ENCODE results near the gene MAPK7. TPM values are rescaled to one million over a fixed set of nuclear protein-coding genes. Genes with fewer than 3 reads are reported as not detected.

MAPK7 gene
- total and polyA plus RNA-seq, 2 of the 8 experiments (the other 6 are each of a cell fraction or from before 2014, with no cell fraction given), result 15.2 to 28.1 TPM

- ChIA-PET CTCF (ENCODE audit: partially characterized antibody) (interaction anchor here (0.7 to 6.7 kb wide), 17 partner anchors 10 to 400 kb away, joined by 3 to 66 read pairs (median 6); partner anchors contain the start of genes ALDH3A2, MAPK7 and MFAP4), POLR2A (ENCODE audit: partially characterized antibody) (interaction anchor here (0.9 to 6.2 kb wide), 6 partner anchors 15 to 287 kb away, joined by 3 to 32 read pairs (median 4); partner anchors contain the start of genes ALDH3A2, MAPK7 and MFAP4)
- H2BK20ac ChIP-seq (ENCODE audit: low read length), result no peak overlapping the region
- peak overlapping the region; percentile 20 to 85 for H3K4me2 ChIP-seq (ENCODE audit: insufficient read depth in 1 of 2, low read depth in 2 of 2, low read length in 2 of 2)
- H3K4ac ChIP-seq (replicated peaks; ENCODE audit: insufficient read length, low read depth, low read length), result peak overlapping the region; percentile 80
- H3K14ac ChIP-seq (ENCODE audit: insufficient read length), result no peak overlapping the region
- peak overlapping the region; percentile 34 to 93 (median 75) for H3K4me3 ChIP-seq (ENCODE audit: extremely low read depth in 1 of 4, insufficient read depth in 2 of 4, low read depth in 3 of 4, low read length in 4 of 4)
- peaks cover 0 to 9% (median 3%) of the 10 kb centered on the region in 4 experiments; a peak in 4 of 7 replicates for H3K4me1 ChIP-seq (replicated peaks in 1 of 4; ENCODE audit: control insufficient read depth in 3 of 4, insufficient read depth in 4 of 4, low read length in 3 of 4)
- DNase-seq (ENCODE audit: low read depth in 1 of 2, low spot score in 2 of 2) (no peak), FAIRE-seq (no peak)
- peak overlapping the region; percentile 12; the same call in 1 of the 2 replicates for H2AFZ ChIP-seq (ENCODE audit: low read length)
- no peak overlapping the region for H4K8ac ChIP-seq (ENCODE audit: extremely low read depth, insufficient read depth, low read length)
- H3K36me3 ChIP-seq (ENCODE audit: control insufficient read depth in 2 of 4, insufficient read depth in 4 of 4, low read length in 3 of 4), result peaks cover 0 to 3% (median 0%) of the 10 kb centered on the region in 4 experiments; a peak in 1 of 8 replicates
- H2BK120ac ChIP-seq (replicated peaks; ENCODE audit: low read depth, low read length), result no peak overlapping the region
- peaks cover 6% of the 10 kb centered on the region; the same call in 1 of the 2 replicates for H3K23me2 ChIP-seq (ENCODE audit: low read depth, low read length)
- H3K18ac ChIP-seq (ENCODE audit: extremely low read depth, low read length), result no peak overlapping the region
- H4K20me1 ChIP-seq (replicated peaks in 1 of 2; ENCODE audit: control insufficient read depth in 1 of 2, insufficient read depth in 2 of 2, low read length in 2 of 2), result peaks cover 0 to 4% of the 10 kb centered on the region in 2 experiments
- H4K5ac ChIP-seq (ENCODE audit: insufficient read length, low read depth, low read length), result no peak overlapping the region
- H3K9ac ChIP-seq (replicated peaks in 1 of 4; ENCODE audit: extremely low read depth in 1 of 4, low read depth in 3 of 4, low read length in 3 of 4), result peak overlapping the region in 3 of 4 experiments; percentile 3 to 59 (median 51); a peak in 5 of 7 replicates
- no peak overlapping the region for H2BK15ac ChIP-seq (ENCODE audit: low read length)
- H3K56ac ChIP-seq (replicated peaks; ENCODE audit: insufficient read length, low read depth, low read length), result peak overlapping the region; percentile 38
- peaks cover 2% of the 10 kb centered on the region; the same call in 1 of the 2 replicates for H3K79me1 ChIP-seq (ENCODE audit: low read depth, low read length)
- H3K9me3 ChIP-seq (ENCODE audit: insufficient read depth in 2 of 2, low read depth in 1 of 2, low read length in 1 of 2), result no peaks in the 10 kb centered on the region
- H2BK5ac ChIP-seq (ENCODE audit: low read depth, low read length), result no peak overlapping the region
- no peak overlapping the region for H3K27ac ChIP-seq (ENCODE audit: low read depth, low read length)
- H2BK12ac ChIP-seq (ENCODE audit: low read depth, low read length), result no peak overlapping the region
- H3K27me3 ChIP-seq (replicated peaks in 1 of 4; ENCODE audit: control insufficient read depth in 3 of 4, extremely low read depth in 1 of 4, insufficient read depth in 3 of 4, low read length in 3 of 4), result no peaks in the 10 kb centered on the region; a peak in 1 of 7 replicates
- H3K79me2 ChIP-seq (ENCODE audit: control insufficient read depth in 1 of 2, insufficient read depth in 2 of 2, low read length in 2 of 2), result no peaks in the 10 kb centered on the region
- WGBS, 2 experiments (ENCODE audit: extremely low coverage in 1 of 2, insufficient coverage in 1 of 2, insufficient read length in 1 of 2, insufficient replicate concordance in 2 of 2, low coverage in 1 of 2, low lambda C conversion rate in 2 of 2, missing lambda C conversion rate in 1 of 2), result 48% methylated on average over 15 of the region's 16 CpGs; no CpG with 5 or more reads in 1 of the 2 experiments
- H3K23ac ChIP-seq (ENCODE audit: insufficient read length), result no peak overlapping the region
- no peak overlapping the region for H2AK5ac ChIP-seq (ENCODE audit: low read depth, low read length)
- no peak overlapping the region for H4K91ac ChIP-seq (replicated peaks; ENCODE audit: insufficient read length, low read length)
Measured at GRCh38 chr17:19361944-19362276, 16.4 kb upstream of the MAPK7 start.

Measured in H1 (cell line).